Chondrocyte (in vitro differentiated cells): ENCODE measurements around the gene CILP2. TPM values are rescaled to one million over a fixed set of nuclear protein-coding genes. Genes with fewer than 3 reads are reported as not detected.

ENCODE experiments used
- DNase-seq: peaks from one replicate; pipeline ENCODE4 v3.0.0; 2021; ENCODE audit warnings: mixed read lengths, low spot score
- H3K27ac Mint-ChIP-seq: one replicate; pipeline ENCODE4 v1.8.0; 2021; ENCODE audit warnings: mild to moderate bottlenecking, moderate library complexity, mixed read lengths; ENCODE audit not compliant: unreplicated experiment
- H3K27me3 Mint-ChIP-seq: 2 replicates; pipeline ENCODE4 v1.8.0; 2021; ENCODE audit warnings: low read depth, mixed read lengths
- H3K36me3 Mint-ChIP-seq: 2 replicates; pipeline ENCODE4 v1.8.0; 2021; ENCODE audit warnings: low read depth, mixed read lengths
- H3K4me1 Mint-ChIP-seq: 2 replicates; pipeline ENCODE4 v1.8.0; 2021; ENCODE audit warnings: low read depth, mild to moderate bottlenecking, mixed read lengths
- H3K4me3 Mint-ChIP-seq: one replicate; pipeline ENCODE4 v1.8.0; 2021; ENCODE audit warnings: mild to moderate bottlenecking, moderate library complexity, mixed read lengths; ENCODE audit not compliant: unreplicated experiment
- H3K9me3 Mint-ChIP-seq: 2 replicates; pipeline ENCODE4 v1.8.0; 2021; ENCODE audit warnings: low read depth, mixed read lengths
- total RNA-seq: library from RNA; stranded (reverse); gene quantifications from 3 replicates; pipeline ENCODE4 v1.2.1, GENCODE V29; 2021
- TF ChIP-seq, protein P1 (sequence below): fragments of 200-600 bp; sonication (generic); IDR thresholded peaks from 2 replicates; pipeline ENCODE4 v1.5.0; 2021; ENCODE audit warnings: antibody characterized with exemption, mild to moderate bottlenecking, moderate library complexity

The CILP2 gene
- total RNA-seq, 1 donor from 2014 or later: 12.7 TPM

DNA sequence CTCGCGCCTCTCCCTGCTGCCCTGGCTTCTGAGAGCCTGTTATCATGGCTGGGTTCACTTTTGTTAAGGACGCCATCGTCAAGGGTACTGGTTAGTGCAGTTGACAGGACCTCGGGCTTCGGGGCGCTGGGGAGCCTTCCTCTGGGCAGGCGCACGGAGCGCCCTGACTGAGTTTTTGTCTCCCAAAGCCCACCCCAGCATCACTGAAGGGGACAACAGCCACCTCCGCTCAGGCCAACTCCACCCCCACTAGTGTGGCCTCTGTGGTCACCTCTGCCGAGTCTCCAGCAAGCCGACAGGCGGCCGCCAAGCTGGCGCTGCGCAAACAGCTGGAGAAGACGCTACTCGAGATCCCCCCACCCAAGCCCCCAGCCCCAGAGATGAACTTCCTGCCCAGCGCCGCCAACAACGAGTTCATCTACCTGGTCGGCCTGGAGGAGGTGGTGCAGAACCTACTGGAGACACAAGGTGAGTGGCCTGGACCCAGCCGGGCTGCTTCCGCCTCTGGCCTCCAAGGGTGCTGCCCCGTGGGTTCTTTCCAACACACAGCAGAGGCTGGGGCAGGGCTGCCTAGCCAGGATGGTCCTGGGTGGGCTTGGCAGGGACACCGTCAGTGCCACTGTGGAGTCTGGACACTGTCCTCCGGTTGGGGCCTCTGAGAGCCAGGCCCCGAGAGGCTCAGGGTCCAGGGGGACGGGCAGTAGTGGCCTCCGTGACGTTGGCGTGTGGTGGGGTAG is 39.6 kb upstream of the CILP2 start:
- Mint-ChIP-seq H3K27ac (no peak overlapping the region), H3K27me3 (no peaks in the 10 kb centered on the region), H3K4me3 (no peak overlapping the region), H3K36me3 (peaks cover 21% of the 10 kb centered on the region), H3K9me3 (no peaks in the 10 kb centered on the region), H3K4me1 (no peaks in the 10 kb centered on the region)
- TF ChIP-seq, protein P1, sequence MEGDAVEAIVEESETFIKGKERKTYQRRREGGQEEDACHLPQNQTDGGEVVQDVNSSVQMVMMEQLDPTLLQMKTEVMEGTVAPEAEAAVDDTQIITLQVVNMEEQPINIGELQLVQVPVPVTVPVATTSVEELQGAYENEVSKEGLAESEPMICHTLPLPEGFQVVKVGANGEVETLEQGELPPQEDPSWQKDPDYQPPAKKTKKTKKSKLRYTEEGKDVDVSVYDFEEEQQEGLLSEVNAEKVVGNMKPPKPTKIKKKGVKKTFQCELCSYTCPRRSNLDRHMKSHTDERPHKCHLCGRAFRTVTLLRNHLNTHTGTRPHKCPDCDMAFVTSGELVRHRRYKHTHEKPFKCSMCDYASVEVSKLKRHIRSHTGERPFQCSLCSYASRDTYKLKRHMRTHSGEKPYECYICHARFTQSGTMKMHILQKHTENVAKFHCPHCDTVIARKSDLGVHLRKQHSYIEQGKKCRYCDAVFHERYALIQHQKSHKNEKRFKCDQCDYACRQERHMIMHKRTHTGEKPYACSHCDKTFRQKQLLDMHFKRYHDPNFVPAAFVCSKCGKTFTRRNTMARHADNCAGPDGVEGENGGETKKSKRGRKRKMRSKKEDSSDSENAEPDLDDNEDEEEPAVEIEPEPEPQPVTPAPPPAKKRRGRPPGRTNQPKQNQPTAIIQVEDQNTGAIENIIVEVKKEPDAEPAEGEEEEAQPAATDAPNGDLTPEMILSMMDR: no peak
- no peak for DNase-seq

DNA sequence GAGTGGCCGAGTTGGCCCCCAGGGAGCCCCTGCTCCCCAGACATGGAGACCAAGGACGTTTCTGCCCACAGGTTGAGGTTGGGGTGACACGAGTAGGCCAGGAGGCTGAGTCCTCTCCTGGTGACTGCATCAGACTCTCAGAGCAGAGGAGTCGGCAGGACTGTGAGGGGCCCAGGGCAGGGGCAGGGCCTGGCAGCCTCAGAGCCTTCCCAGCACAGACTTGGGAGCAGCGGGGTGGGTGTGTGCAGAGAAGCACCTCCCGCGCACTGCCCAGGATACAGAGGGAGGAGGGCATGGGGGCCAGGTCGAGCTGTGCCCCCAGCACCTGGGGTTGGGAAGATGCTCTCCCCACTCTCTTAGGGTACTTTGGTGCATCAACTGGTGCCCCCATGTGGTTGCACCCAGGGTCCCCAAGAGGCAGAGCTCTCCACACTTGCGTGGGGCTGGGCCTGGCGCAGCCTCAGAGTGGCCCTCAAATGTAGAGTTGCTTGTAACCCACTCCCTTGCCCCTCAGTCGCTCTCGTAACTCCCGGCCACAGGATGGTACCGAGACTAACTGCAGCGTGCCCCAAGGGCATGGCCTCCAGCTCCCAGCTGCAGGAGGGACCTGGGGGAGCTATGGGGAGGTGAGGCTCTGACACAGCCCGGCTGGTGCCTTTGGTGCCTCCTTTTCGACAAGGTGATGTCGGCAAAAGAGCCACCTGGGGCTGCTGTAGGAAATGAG is 38.6 kb upstream of the CILP2 start:
- Mint-ChIP-seq H3K36me3 (peaks cover 21% of the 10 kb centered on the region), H3K9me3 (no peaks in the 10 kb centered on the region), H3K4me1 (no peaks in the 10 kb centered on the region), H3K27me3 (no peaks in the 10 kb centered on the region), H3K4me3 (no peak overlapping the region), H3K27ac (no peak overlapping the region)
- no peak for DNase-seq
- TF ChIP-seq, protein P1: no peak

DNA sequence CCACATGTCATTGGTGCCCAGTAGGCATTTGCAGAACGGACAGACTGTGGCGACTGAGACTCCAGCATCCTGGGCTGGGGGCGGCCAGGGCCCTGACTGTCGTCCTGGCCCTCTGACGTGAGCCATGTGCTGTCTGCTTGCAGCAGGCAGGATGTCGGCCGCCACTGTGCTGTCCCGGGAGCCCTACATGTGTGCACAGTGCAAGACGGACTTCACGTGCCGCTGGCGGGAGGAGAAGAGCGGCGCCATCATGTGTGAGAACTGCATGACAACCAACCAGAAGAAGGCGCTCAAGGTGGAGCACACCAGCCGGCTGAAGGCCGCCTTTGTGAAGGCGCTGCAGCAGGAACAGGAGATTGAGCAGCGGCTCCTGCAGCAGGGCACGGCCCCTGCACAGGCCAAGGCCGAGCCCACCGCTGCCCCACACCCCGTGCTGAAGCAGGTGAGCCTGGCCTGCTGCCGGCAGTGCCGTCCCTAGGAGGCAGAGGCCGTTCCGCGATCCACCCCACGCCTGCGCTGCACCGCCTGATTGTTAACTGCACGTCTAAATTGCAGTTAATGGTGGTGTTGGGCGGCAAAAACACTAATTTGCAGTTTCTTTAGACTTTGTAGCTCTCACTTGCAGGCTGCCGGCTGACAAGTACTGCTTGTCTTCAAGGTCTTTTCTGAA is 37.0 kb upstream of the CILP2 start:
- no peak overlapping the region for H3K27ac Mint-ChIP-seq
- DNase-seq: no peak
- no peaks in the 10 kb centered on the region for H3K27me3 Mint-ChIP-seq
- peaks cover 19% of the 10 kb centered on the region for H3K36me3 Mint-ChIP-seq
- H3K4me3 Mint-ChIP-seq: no peak overlapping the region
- no peaks in the 10 kb centered on the region for H3K4me1 Mint-ChIP-seq
- TF ChIP-seq, protein P1: no peak
- no peaks in the 10 kb centered on the region for H3K9me3 Mint-ChIP-seq

DNA sequence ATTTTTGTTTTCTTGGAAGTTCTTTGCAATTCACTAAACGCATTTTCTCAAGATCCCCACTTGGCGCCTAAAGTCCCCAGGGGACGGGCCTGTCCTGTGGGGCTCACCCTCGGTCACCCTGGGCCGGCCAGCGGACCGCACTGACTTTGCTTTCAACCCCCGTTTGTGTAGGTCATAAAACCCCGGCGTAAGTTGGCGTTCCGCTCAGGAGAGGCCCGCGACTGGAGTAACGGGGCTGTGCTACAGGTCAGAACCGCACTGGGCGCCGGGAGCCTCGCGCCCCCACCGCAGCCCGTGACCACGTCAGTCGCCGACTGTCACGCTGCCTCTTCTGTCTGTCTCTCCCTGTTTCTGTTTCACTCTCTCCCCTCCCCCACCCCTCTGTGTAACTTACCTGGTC is 36.3 kb upstream of the CILP2 start:
- TF ChIP-seq, protein P1: no peak
- H3K36me3 Mint-ChIP-seq: peaks cover 22% of the 10 kb centered on the region
- no peaks in the 10 kb centered on the region for H3K4me1 Mint-ChIP-seq
- H3K4me3 Mint-ChIP-seq: no peak overlapping the region
- no peaks in the 10 kb centered on the region for H3K9me3 Mint-ChIP-seq
- H3K27me3 Mint-ChIP-seq: no peaks in the 10 kb centered on the region
- no peak overlapping the region for H3K27ac Mint-ChIP-seq
- no peak for DNase-seq

DNA sequence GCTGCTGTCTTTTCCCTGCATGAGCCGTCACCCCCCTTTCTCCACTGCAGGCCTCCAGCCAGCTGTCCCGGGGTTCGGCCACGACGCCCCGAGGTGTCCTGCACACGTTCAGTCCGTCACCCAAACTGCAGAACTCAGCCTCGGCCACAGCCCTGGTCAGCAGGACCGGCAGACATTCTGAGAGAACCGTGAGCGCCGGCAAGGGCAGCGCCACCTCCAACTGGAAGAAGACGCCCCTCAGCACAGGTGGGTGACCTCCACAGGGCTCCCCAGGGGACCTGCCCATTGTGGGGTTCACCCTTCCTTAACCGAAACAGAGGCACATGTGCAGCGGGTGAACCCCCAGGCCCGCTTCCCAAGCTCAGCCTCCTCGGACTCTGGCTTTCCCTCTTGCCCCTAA is 35.8 kb upstream of the CILP2 start:
- no peak overlapping the region for H3K27ac Mint-ChIP-seq
- no peak for DNase-seq
- no peak overlapping the region for H3K4me3 Mint-ChIP-seq

More for the DNA sequence above, 35.8 kb upstream of the CILP2 start:
- Mint-ChIP-seq H3K36me3 (peaks cover 22% of the 10 kb centered on the region), H3K9me3 (no peaks in the 10 kb centered on the region), H3K27me3 (no peaks in the 10 kb centered on the region), H3K4me1 (no peaks in the 10 kb centered on the region)
- TF ChIP-seq, protein P1: no peak
